HEK293T (cell line): ENCODE measurements around the gene ARID1A.

Source experiments
- ARNT ChIP-seq: fragments of 450-650 bp; IDR thresholded peaks from 2 replicates; pipeline ENCODE4 v1.6.1; 2017; ENCODE audit warnings: mild to moderate bottlenecking
- BHLHE40 ChIP-seq: fragments of 450-650 bp; IDR thresholded peaks from 2 replicates; pipeline ENCODE4 v1.6.1; 2016; ENCODE audit warnings: mild to moderate bottlenecking, moderate library complexity, borderline replicate concordance
- CTBP1 ChIP-seq: fragments of 450-650 bp; IDR thresholded peaks from 2 replicates; pipeline ENCODE4 v1.6.1; 2016; ENCODE audit warnings: borderline replicate concordance
- FOXA1 ChIP-seq: fragments of 450-650 bp; IDR thresholded peaks from 2 replicates; pipeline ENCODE4 v1.6.1; 2016; ENCODE audit warnings: mild to moderate bottlenecking
- FOXM1 ChIP-seq: fragments of 450-650 bp; IDR thresholded peaks from 2 replicates; pipeline ENCODE4 v1.6.1; 2017; ENCODE audit warnings: mild to moderate bottlenecking, borderline replicate concordance
- HDGF ChIP-seq: fragments of 450-650 bp; IDR thresholded peaks from 2 replicates; pipeline ENCODE4 v1.6.1; 2017; ENCODE audit warnings: antibody characterized with exemption, borderline replicate concordance
- L3MBTL2 ChIP-seq: fragments of 450-650 bp; conservative IDR thresholded peaks from 2 replicates; pipeline ENCODE4 v1.6.1; 2016; ENCODE audit warnings: mild to moderate bottlenecking
- SP1 ChIP-seq: fragments of 450-650 bp; IDR thresholded peaks from 2 replicates; pipeline ENCODE4 v1.6.1; 2017
- SUZ12 ChIP-seq: fragments of 450-650 bp; IDR thresholded peaks from 2 replicates; pipeline ENCODE4 v1.6.1; 2016; ENCODE audit warnings: mild to moderate bottlenecking
- TARDBP ChIP-seq: fragments of 450-650 bp; IDR thresholded peaks from 2 replicates; pipeline ENCODE4 v1.6.1; 2016
- ZNF384 ChIP-seq: fragments of 450-650 bp; IDR thresholded peaks from 2 replicates; pipeline ENCODE4 v1.6.1; 2016
- TF ChIP-seq, protein P1 (sequence below): fragments of 450-650 bp; IDR thresholded peaks from 2 replicates; pipeline ENCODE4 v1.6.1; 2016

DNA sequence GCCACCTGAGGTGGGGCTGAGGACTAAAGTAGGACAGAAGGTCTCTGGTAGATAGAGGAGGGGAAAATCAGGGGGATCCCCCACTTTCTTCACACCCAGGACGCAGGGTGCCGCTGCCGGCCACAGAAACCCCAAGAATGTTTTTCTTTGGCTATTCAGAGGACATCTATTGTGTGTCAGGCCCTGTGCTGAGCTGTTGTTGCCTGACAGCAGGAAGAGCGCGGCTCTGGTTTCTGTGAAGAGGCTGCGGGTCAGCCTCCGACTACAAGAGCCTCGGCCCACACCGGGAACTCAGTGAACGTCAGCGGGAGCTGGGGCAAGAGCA, 91.5 kb downstream of the ARID1A start:
- TF ChIP-seq L3MBTL2 (no peak), ARNT (no peak), CTBP1 (no peak), TARDBP (no peak), FOXM1 (no peak), HDGF (no peak), BHLHE40 (no peak), SP1 (no peak), ZNF384 (no peak), SUZ12 (no peak), FOXA1 (no peak)
- TF ChIP-seq, protein P1, sequence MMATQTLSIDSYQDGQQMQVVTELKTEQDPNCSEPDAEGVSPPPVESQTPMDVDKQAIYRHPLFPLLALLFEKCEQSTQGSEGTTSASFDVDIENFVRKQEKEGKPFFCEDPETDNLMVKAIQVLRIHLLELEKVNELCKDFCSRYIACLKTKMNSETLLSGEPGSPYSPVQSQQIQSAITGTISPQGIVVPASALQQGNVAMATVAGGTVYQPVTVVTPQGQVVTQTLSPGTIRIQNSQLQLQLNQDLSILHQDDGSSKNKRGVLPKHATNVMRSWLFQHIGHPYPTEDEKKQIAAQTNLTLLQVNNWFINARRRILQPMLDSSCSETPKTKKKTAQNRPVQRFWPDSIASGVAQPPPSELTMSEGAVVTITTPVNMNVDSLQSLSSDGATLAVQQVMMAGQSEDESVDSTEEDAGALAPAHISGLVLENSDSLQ = no peak
